AG04450 (cell line): ENCODE data around the gene CTAGE1. TPM values are rescaled to one million over a fixed set of nuclear protein-coding genes. Genes with fewer than 3 reads are reported as not detected.
A peak's percentile ranks its signal among the peaks of the same experiment; 100 is the strongest.

Experiments used
- CTCF ChIA-PET: fragments of 300-600, 350-600 bp; formaldehyde crosslinking; extraction: SDS; loops from one replicate; lab custom pipeline; 2022; ENCODE audit warnings: antibody characterized with exemption, inconsistent platforms; lab: Charles Lee
- POLR2A ChIA-PET: fragments of 350-600 bp; formaldehyde crosslinking; extraction: SDS; loops from one replicate; lab custom pipeline; 2021; ENCODE audit warnings: antibody characterized with exemption, inconsistent platforms; lab: Yijun Ruan, JAX
- DNase-seq: peaks from one replicate; pipeline ENCODE4 v3.0.0-alpha.2; 2011; ENCODE audit warnings: low read depth, low spot score
- H3K27ac ChIP-seq: one replicate; pipeline ENCODE4 v1.5.1; 2012; ENCODE audit warnings: low read depth, low read length, control low read depth
- H3K27me3 ChIP-seq: one replicate; pipeline ENCODE4 v1.6.0; 2012; ENCODE audit warnings: low read length; ENCODE audit not compliant: control insufficient read depth, insufficient read depth
- H3K4me3 ChIP-seq: 2 replicates; pipeline ENCODE4 v1.5.1; 2011; ENCODE audit warnings: mild to moderate bottlenecking, low read depth, low read length, control low read depth
- H3K9me3 ChIP-seq: 2 replicates; pipeline ENCODE4 v1.5.1; 2012; ENCODE audit warnings: low read length; ENCODE audit not compliant: control insufficient read depth, insufficient read depth
- polyA plus RNA-seq: library from polyadenylated mRNA; depleted of rRNA; stranded (reverse); fragments of >200 nt; gene quantifications from 2 replicates; pipeline ENCODE4 v1.2.3, GENCODE V29; 2011
- TF ChIP-seq, protein P1 (sequence below): IDR thresholded peaks from 2 replicates; pipeline ENCODE4 v1.5.1; 2011; ENCODE audit warnings: low read depth, low read length, control low read depth, inconsistent platforms

Gene CTAGE1
- polyA plus RNA-seq, 1 experiment: not detected

DNA sequence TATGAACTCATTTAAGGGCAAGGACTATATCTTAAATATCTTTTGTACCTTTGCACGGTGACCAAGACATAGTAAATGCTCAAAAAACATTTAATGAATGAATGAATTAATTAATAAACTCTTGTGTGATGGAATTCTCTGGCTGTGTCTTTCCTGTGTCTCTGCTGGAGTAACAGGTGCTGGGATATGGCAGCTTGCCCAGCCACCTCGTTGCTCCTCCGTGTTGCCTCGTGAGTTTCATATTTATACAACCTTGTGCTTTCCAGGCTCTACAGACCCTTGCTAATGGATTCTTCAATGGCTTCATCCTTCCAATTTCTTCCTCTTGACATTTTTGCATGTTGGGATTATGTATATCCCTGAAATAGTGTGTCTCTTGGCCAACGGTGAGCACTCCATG is 30.4 kb downstream of the CTAGE1 start:
- TF ChIP-seq, protein P1, sequence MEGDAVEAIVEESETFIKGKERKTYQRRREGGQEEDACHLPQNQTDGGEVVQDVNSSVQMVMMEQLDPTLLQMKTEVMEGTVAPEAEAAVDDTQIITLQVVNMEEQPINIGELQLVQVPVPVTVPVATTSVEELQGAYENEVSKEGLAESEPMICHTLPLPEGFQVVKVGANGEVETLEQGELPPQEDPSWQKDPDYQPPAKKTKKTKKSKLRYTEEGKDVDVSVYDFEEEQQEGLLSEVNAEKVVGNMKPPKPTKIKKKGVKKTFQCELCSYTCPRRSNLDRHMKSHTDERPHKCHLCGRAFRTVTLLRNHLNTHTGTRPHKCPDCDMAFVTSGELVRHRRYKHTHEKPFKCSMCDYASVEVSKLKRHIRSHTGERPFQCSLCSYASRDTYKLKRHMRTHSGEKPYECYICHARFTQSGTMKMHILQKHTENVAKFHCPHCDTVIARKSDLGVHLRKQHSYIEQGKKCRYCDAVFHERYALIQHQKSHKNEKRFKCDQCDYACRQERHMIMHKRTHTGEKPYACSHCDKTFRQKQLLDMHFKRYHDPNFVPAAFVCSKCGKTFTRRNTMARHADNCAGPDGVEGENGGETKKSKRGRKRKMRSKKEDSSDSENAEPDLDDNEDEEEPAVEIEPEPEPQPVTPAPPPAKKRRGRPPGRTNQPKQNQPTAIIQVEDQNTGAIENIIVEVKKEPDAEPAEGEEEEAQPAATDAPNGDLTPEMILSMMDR: no peak
- H3K27ac ChIP-seq: no peak overlapping the region
- POLR2A ChIA-PET: no interaction called here
- no peak for DNase-seq
- H3K4me3 ChIP-seq: no peak overlapping the region
- CTCF ChIA-PET: no interaction called here
- H3K27me3 ChIP-seq: no peaks in the 10 kb centered on the region
- H3K9me3 ChIP-seq: no peaks in the 10 kb centered on the region

DNA sequence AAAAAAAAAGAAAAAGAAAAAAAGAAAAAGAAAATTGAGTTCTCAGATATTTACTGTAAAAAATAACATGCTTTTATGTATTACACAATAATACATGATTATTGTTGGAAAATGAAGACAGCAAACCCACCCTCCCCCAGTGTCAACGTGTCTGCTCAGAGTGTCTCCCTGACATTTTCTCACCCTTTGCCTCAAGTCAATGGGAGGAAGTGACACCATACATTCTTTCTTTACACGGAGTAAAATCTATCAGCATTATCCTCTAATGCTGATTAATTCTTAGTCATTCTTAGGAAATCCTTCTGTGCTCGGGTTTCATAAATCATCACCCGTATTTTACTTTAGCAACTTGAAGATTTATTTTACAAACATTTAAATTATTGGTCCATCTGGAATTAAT is 32.0 kb downstream of the CTAGE1 start:
- CTCF ChIA-PET: interaction anchor here (0.6 kb wide), 1 partner anchor 29 kb away, joined by 3 read pairs; no protein-coding TSS in a partner anchor

DNA sequence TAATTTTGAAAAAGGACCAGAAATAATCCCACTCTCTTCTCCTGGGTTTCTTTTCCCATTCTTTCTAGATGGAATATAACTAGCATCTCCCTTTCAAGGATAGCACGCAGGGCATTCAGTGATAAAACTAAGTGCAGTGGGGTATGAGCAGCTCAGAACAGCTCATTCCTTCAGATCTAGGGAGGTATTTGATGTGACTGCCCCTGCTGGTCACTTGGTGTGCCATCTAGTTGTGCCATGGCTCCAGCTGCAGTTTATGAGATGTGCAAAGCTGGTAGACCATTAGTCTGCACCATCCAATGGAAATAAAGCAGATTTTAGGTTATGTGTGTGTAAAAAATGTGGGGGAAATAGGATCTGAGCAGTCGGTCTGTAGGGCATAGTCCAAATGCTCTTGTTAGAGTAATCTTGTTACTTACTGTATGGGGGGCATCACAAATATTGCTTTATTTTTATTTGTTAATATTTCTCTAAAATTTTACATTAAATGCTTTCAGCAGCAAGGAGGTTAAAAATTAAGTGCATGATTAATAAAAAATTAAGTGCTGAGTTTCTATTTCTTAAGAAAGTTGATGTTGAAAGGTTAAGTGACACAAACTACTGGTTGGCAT is 38.9 kb downstream of the CTAGE1 start:
- Histone ChIP-seq H3K9me3 (no peaks in the 10 kb centered on the region), H3K27ac (no peak overlapping the region), H3K27me3 (no peaks in the 10 kb centered on the region), H3K4me3 (no peak overlapping the region)
- no peak for DNase-seq
- POLR2A ChIA-PET: no interaction called here
- CTCF ChIA-PET: interaction anchor here (0.7 to 1.1 kb wide), 3 partner anchors 9 to 38 kb away, joined by 3 to 4 read pairs (median 3); no protein-coding TSS in a partner anchor
- TF ChIP-seq, protein P1: peak; percentile 48

More for the DNA sequence above, 32.0 kb downstream of the CTAGE1 start:
- H3K4me3 ChIP-seq: no peak overlapping the region
- no peaks in the 10 kb centered on the region for H3K9me3 ChIP-seq
- POLR2A ChIA-PET: no interaction called here
- TF ChIP-seq, protein P1: no peak
- H3K27me3 ChIP-seq: no peaks in the 10 kb centered on the region
- DNase-seq: no peak
- no peak overlapping the region for H3K27ac ChIP-seq

DNA sequence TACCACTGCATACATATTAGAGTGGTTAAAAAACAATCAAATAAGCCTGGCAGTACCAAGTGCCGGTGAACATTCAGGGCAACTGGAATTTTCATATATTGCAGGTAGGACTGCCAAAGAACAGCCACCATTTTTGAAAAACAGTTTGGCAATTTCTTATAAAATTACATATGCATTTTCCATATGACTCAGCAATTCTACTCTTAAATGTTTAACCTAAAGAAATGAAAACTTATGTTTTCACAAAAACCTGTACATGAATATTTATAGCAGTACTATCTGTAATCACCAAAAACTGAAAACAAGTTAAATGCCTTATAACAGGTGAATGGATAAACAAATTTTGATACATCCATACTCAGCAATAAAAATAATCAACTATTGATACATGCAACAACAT is 39.9 kb downstream of the CTAGE1 start:
- POLR2A ChIA-PET: no interaction called here

DNA sequence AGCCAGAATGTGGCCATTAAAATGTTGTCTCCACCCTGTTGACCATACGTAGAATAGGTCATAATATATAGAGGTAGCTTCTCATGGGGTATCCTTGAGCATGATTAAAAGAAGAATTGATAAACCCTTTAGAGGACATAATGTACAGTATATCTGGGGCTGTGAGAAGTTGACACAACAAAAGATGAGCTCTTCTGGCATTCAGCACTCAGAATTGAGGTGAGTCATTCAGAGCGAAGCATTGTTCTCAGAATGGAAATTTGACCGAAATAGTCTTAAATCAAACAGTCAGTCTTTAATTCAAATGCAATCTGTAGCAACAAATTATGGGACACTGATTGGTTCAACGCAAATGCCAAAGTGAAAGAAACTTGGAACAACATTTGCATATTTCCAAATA is 47.3 kb downstream of the CTAGE1 start:
- Histone ChIP-seq H3K4me3 (no peak overlapping the region), H3K27ac (no peak overlapping the region), H3K9me3 (no peaks in the 10 kb centered on the region), H3K27me3 (no peaks in the 10 kb centered on the region)
- TF ChIP-seq, protein P1: no peak
- POLR2A ChIA-PET: no interaction called here
- DNase-seq: no peak
- CTCF ChIA-PET: no interaction called here

More for the DNA sequence above, 39.9 kb downstream of the CTAGE1 start:
- CTCF ChIA-PET: interaction anchor here (0.9 kb wide), 1 partner anchor 185 kb away, joined by 3 read pairs; no protein-coding TSS in a partner anchor
- TF ChIP-seq, protein P1: no peak
- no peaks in the 10 kb centered on the region for H3K9me3 ChIP-seq
- no peak for DNase-seq
- no peak overlapping the region for H3K4me3 ChIP-seq
- H3K27me3 ChIP-seq: no peaks in the 10 kb centered on the region
- no peak overlapping the region for H3K27ac ChIP-seq
